HepG2 (cell line): ENCODE results near the gene SMARCD1. TPM values are rescaled to one million over a fixed set of nuclear protein-coding genes. Genes with fewer than 3 reads are reported as not detected.

ENCODE experiments used
- ELF3 ChIP-seq: IDR thresholded peaks from 2 replicates; pipeline ENCODE4 v1.6.1; 2016; ENCODE audit warnings: missing genetic modification reagents, missing compliant biosample characterization
- FOXA3 ChIP-seq: IDR thresholded peaks from 2 replicates; pipeline ENCODE4 v1.6.1; 2016; ENCODE audit warnings: missing genetic modification reagents, missing compliant biosample characterization
- GATAD2A ChIP-seq: IDR thresholded peaks from 2 replicates; pipeline ENCODE4 v1.6.1; 2016
- HMGA1 ChIP-seq: sonication (generic); formaldehyde crosslinking; conservative IDR thresholded peaks from 2 replicates; pipeline ENCODE4 v1.4.0; 2020; ENCODE audit warnings: missing genetic modification reagents
- PREB ChIP-seq: sonication (generic); formaldehyde crosslinking; IDR thresholded peaks from 2 replicates; pipeline ENCODE4 v1.4.0; 2020; ENCODE audit warnings: missing genetic modification reagents
- SP4 ChIP-seq: sonication (generic); formaldehyde crosslinking; IDR thresholded peaks from 2 replicates; pipeline ENCODE4 v1.8.1; 2023; ENCODE audit warnings: mild to moderate bottlenecking, missing genetic modification reagents
- SSRP1 ChIP-seq: IDR thresholded peaks from 2 replicates; pipeline ENCODE4 v1.6.1; 2016; ENCODE audit warnings: control low read depth
- TBX2 ChIP-seq: sonication (generic); formaldehyde crosslinking; IDR thresholded peaks from 2 replicates; pipeline ENCODE4 v1.5.0; 2020; ENCODE audit warnings: missing genetic modification reagents, mild to moderate bottlenecking, borderline replicate concordance
- TCF7L2 ChIP-seq: IDR thresholded peaks from 2 replicates; pipeline ENCODE4 v1.6.1; 2011; ENCODE audit warnings: mild to moderate bottlenecking, low read depth, low read length, moderate library complexity
- TGIF2 ChIP-seq: IDR thresholded peaks from 2 replicates; pipeline ENCODE4 v1.6.1; 2016; ENCODE audit warnings: control low read depth, missing compliant biosample characterization
- ZBTB10 ChIP-seq: sonication (generic); formaldehyde crosslinking; IDR thresholded peaks from 2 replicates; pipeline ENCODE4 v1.4.0; 2020; ENCODE audit warnings: missing genetic modification reagents, borderline replicate concordance
- ZFP41 ChIP-seq: sonication (generic); formaldehyde crosslinking; IDR thresholded peaks from 2 replicates; pipeline ENCODE4 v1.4.0; 2020; ENCODE audit warnings: mild to moderate bottlenecking, missing genetic modification reagents, borderline replicate concordance
- ZFX ChIP-seq: sonication (generic); formaldehyde crosslinking; IDR thresholded peaks from 2 replicates; pipeline ENCODE4 v1.4.0; 2020; ENCODE audit warnings: mild to moderate bottlenecking, low read depth, missing genetic modification reagents, moderate library complexity
- ZNF142 ChIP-seq: sonication (generic); formaldehyde crosslinking; IDR thresholded peaks from 2 replicates; pipeline ENCODE4 v1.4.0; 2020; ENCODE audit warnings: missing genetic modification reagents
- ZNF263 ChIP-seq: sonication (generic); formaldehyde crosslinking; IDR thresholded peaks from 2 replicates; pipeline ENCODE4 v1.4.0; 2020; ENCODE audit warnings: missing genetic modification reagents
- ZNF674 ChIP-seq: sonication (generic); formaldehyde crosslinking; IDR thresholded peaks from 2 replicates; pipeline ENCODE4 v1.5.0; 2020; ENCODE audit warnings: low read depth, mild to moderate bottlenecking, missing genetic modification reagents
- ZNF841 ChIP-seq: sonication (generic); formaldehyde crosslinking; IDR thresholded peaks from 2 replicates; pipeline ENCODE4 v1.8.1; 2023; ENCODE audit warnings: missing genetic modification reagents, borderline replicate concordance
- ZSCAN29 ChIP-seq: sonication (generic); formaldehyde crosslinking; conservative IDR thresholded peaks from 2 replicates; pipeline ENCODE4 v1.4.0; 2020; ENCODE audit warnings: mild to moderate bottlenecking, missing genetic modification reagents
- polyA plus RNA-seq, 8 experiments: library from polyadenylated mRNA; depleted of rRNA in 3 of 8; stranded (reverse) in 7 of 8; unstranded in 1 of 8; fragments of >200 nt; fragmentation: Illumina TruSeq in 4 of 8; extraction: Trizol in 4 of 8; gene quantifications; 2 replicates each; pipeline versions ENCODE4 v1.2.1 to v1.2.3, GENCODE V29; 2011 to 2016; ENCODE audit warnings: low read depth in 4 of 8, missing spikeins in 1 of 8, mixed read lengths in 1 of 8; ENCODE audit not compliant: insufficient read depth in 1 of 8
- total RNA-seq, 5 experiments: library from RNA; depleted of rRNA; stranded (reverse); fragments of >200 nt; fragmentation: Illumina TruSeq; extraction: Trizol; gene quantifications; 2 replicates each; pipeline ENCODE4 v1.2.3, GENCODE V29; 2016; ENCODE audit warnings: low read depth in 1 of 5

SMARCD1 gene
- total and polyA plus RNA-seq, 2 of the 13 experiments (the other 11 are each of a cell fraction or from before 2014, with no cell fraction given), result 51.7 to 54.6 TPM

DNA sequence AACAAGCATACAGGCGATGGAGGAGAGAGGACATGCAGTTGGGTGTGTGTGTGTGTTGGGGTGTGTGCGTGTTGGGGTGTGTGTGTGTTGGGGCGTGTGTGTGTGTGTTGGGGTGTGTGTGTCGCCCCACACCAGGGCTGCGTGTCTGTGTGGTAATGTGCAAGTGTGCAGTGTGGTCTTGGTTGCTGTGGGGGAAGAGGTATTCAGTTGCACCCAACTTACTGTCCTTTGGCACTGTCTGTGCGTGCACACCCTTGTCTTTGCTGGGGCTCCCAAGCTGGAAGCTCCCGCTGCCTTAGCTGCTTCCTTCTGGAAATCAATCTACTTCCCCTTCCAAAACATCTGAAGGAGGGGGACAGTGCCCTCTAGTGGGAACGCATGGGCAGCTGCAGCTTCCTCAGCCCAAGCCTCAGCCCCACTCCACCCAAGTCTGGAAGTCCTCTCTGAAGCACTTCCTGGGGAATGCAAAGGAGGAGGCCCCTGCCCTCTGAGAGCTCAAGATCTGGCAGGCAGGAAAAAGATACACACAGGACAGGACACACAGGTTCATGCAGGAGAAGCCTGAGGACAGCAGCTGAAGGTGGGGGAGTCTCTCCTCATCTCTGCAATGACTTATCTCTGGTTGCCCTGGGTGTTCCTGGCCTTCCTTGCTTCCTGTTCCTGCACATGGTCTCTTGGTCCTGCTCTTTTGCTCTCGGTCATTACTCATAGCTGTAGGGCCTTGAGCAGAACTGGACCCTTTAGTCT, 14.7 kb upstream of the SMARCD1 start (continued):
- no peak for TF ChIP-seq FOXA3
- TF ChIP-seq ZFX, result no peak
- no peak for TF ChIP-seq PREB (CRISPR knock-in tag)
- no peak for TF ChIP-seq ZSCAN29
- no peak for TF ChIP-seq ZNF142 (CRISPR knock-in tag)
- no peak for TF ChIP-seq SSRP1 (CRISPR knock-in tag)
- TF ChIP-seq GATAD2A (CRISPR knock-in tag), result no peak
- no peak for TF ChIP-seq TGIF2 (CRISPR knock-in tag)
- no peak for TF ChIP-seq TCF7L2
- TF ChIP-seq ZBTB10 (CRISPR knock-in tag), result no peak
- no peak for TF ChIP-seq ZNF841
- 0 out of 2 replicates have a peak, but pooled peaks have one; percentile 22 for TF ChIP-seq ELF3 (CRISPR knock-in tag)
- no peak for TF ChIP-seq ZFP41 (CRISPR knock-in tag)
- no peak for TF ChIP-seq TBX2
- no peak for TF ChIP-seq ZNF674 (CRISPR knock-in tag)
- TF ChIP-seq ZNF263 (CRISPR knock-in tag), result no peak
- 0 out of 2 replicates have a peak, but pooled peaks have one; percentile 23 for TF ChIP-seq SP4 (CRISPR knock-in tag)
- TF ChIP-seq HMGA1 (CRISPR knock-in tag), result no peak
